ENCODE results near the gene MRPS27. TPM values are rescaled to one million over a fixed set of nuclear protein-coding genes. Genes with fewer than 3 reads are reported as not detected.

MRPS27 gene
- total and polyA plus RNA-seq, 10 donors = 23.5 to 55.5 (median 42.6) TPM

- Histone ChIP-seq H3K9me3 (no peaks in the 10 kb centered on the region), H3K27me3 (replicated peaks in 1 of 7) (no peaks in the 10 kb centered on the region), H3K36me3 (peaks cover 0 to 72% (median 2%) of the 10 kb centered on the region in 6 donors), H3K4me3 (no peak overlapping the region), H3K27ac (no peak overlapping the region), H3K4me1 (peaks cover 0 to 45% (median 15%) of the 10 kb centered on the region in 6 donors)
- intact Hi-C loops (cut with DNase I; ENCODE audit: low total_unique reads) = no loop called here
- WGBS, 5 donors = 89 to 98% (median 93%) methylated on average over 3 of the region's 3 CpGs
- no peak for DNase-seq
- TF ChIP-seq POLR2A (IDR thresholded peaks at IDR 0.05) (no peak), CTCF (IDR thresholded peaks at IDR 0.05 in 8 of 11, conservative IDR thresholded peaks at IDR 0.05 in 3 of 11) (no peak)
These were observed 28.4 kb downstream of the MRPS27 start for GRCh38 chr5:72291601-72292000.

GRCh38 chr5:72290356-72291133, 29.5 kb downstream of the MRPS27 start:
- no peak for TF ChIP-seq POLR2A (IDR thresholded peaks at IDR 0.05)
- TF ChIP-seq POLR2AphosphoS5 (IDR thresholded peaks at IDR 0.05) = no peak
- no peak for TF ChIP-seq CTCF (IDR thresholded peaks at IDR 0.05 in 8 of 11, conservative IDR thresholded peaks at IDR 0.05 in 3 of 11)
- intact Hi-C loops (cut with DNase I; ENCODE audit: low total_unique reads) = no loop called here
- H3K4me1 ChIP-seq = peaks cover 0 to 38% (median 16%) of the 10 kb centered on the region in 6 donors
- whole genome bisulfite sequencing, 5 donors = 80 to 87% (median 87%) methylated on average over 6 of the region's 6 CpGs
- H3K9me3 ChIP-seq = no peaks in the 10 kb centered on the region
- peaks cover 0 to 64% (median 0%) of the 10 kb centered on the region in 6 donors for H3K36me3 ChIP-seq
- no peak for DNase-seq
- no peaks in the 10 kb centered on the region for H3K27me3 ChIP-seq (replicated peaks in 1 of 7)
- H3K4me3 ChIP-seq = no peak overlapping the region
- H3K27ac ChIP-seq = peak overlapping the region in 3 of 8 donors; percentile 7 to 27 (median 20)

- no peaks in the 10 kb centered on the region for H3K27me3 ChIP-seq (replicated peaks in 1 of 7)
- no peak for DNase-seq
- peaks cover 0 to 52% (median 0%) of the 10 kb centered on the region in 6 donors for H3K36me3 ChIP-seq
- intact Hi-C loops (cut with DNase I; ENCODE audit: low total_unique reads) = no loop called here
- no peak for TF ChIP-seq POLR2A (IDR thresholded peaks at IDR 0.05)
- no peak for TF ChIP-seq POLR2AphosphoS5 (IDR thresholded peaks at IDR 0.05)
- TF ChIP-seq CTCF (IDR thresholded peaks at IDR 0.05 in 8 of 11, conservative IDR thresholded peaks at IDR 0.05 in 3 of 11) = no peak
- H3K4me1 ChIP-seq = peaks cover 0 to 32% (median 13%) of the 10 kb centered on the region in 6 donors
- H3K27ac ChIP-seq = no peak overlapping the region
- H3K9me3 ChIP-seq = no peaks in the 10 kb centered on the region
- no peak overlapping the region for H3K4me3 ChIP-seq
- WGBS, 5 donors = 64 to 83% (median 77%) methylated on average over 2 of the region's 2 CpGs
These were observed 31.1 kb downstream of the MRPS27 start for GRCh38 chr5:72288924-72289323.

- Histone ChIP-seq H3K9me3 (no peaks in the 10 kb centered on the region), H3K27me3 (replicated peaks in 1 of 7) (no peaks in the 10 kb centered on the region), H3K27ac (no peak overlapping the region), H3K4me1 (peaks cover 0 to 27% (median 6%) of the 10 kb centered on the region in 6 donors), H3K36me3 (peaks cover 0 to 55% (median 0%) of the 10 kb centered on the region in 6 donors), H3K4me3 (no peak overlapping the region)
- 95 to 98% (median 97%) methylated on average over 5 of the region's 5 CpGs for WGBS, 5 donors
- no peak for TF ChIP-seq POLR2A (IDR thresholded peaks at IDR 0.05)
- no peak for TF ChIP-seq POLR2AphosphoS5 (IDR thresholded peaks at IDR 0.05)
- no peak for TF ChIP-seq CTCF (IDR thresholded peaks at IDR 0.05 in 8 of 11, conservative IDR thresholded peaks at IDR 0.05 in 3 of 11)
- DNase-seq = no peak
- intact Hi-C loops (cut with DNase I; ENCODE audit: low total_unique reads) = no loop called here
These were observed 33.2 kb downstream of the MRPS27 start for GRCh38 chr5:72286798-72287197.

Measured in spleen (tissue), 11 donors.